Activated gamma-delta T cell treated with Interleukin-2 at 50 U/mL for 16 hours (primary cell): ENCODE data around the gene BSDC1.
"Not testable (repeated sequence)": the region's sequence is repeated elsewhere in the genome, so short reads cannot be mapped to it uniquely, and the experiment has no call there.

ENCODE experiments used
- DNase-seq: peaks from one replicate; pipeline ENCODE4 v3.0.0-alpha.2; 2020

BSDC1 gene

GRCh38 chr1:32394141-32394889, at the start of gene BSDC1:
TSS of gene BSDC1 (minus strand) at chr1:32394441. CDS start at chr1:32394414, 27 bp downstream.
- DNase-seq: peak; percentile 98

- DNase-seq: not testable (repeated sequence)
Measured at GRCh38 chr1:32441467-32441866, 47.2 kb upstream of the BSDC1 start.

DNA sequence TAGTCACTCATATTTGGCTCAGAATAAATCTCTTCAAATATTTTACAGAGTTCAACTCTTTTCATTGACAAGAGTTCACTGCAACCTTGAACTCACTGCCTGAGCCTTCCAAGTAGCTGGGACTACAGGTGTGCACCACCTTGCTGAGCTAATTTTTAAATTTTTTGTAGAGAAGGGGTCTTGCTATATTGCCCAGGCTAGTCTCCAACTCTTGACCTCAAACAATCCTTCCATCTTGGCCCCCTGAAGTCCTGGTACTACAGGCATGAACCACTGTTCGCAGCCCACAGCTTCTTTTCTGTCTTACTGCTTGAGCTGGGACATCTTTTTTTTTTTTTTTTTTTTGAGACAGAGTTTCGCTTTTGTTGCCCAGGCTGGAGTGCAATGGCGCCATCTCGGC, 44.5 kb upstream of the BSDC1 start:
- DNase-seq: not testable (repeated sequence)

GRCh38 chr1:32438136-32438535, 43.9 kb upstream of the BSDC1 start:
- no peak for DNase-seq

DNA sequence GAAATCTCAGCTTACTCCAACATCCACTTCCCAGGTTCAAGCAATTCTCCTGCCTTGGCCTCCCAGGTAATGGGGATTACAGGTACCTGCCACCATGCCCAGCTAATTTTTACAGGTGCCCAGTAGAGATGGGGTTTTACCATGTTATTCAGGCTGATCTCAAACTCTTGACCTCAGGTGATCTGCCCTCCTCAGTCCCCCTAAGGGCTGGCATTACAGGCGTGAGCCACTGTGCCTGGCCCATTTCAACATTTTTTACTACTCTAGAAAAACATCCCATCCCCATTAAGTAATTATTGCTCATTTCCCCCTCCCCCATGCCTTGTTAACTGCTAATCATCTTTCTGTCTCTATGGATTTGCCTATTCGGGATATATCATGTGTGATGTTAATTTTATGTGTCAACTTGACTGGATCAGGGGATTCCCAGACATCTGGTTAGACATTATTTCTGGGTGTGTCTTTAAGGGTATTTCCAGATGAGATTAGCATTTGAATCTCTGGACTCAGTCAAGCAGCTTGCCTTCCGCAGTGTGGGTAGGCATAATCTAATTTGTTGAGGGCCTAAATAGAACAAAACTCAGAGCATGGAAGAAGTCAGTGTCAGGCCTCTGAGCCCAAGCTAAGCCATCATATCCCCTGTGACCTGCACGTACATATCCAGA, 37.6 kb upstream of the BSDC1 start:
- DNase-seq: no peak

- no peak for DNase-seq
Measured at GRCh38 chr1:32427264-32427963, 33.2 kb upstream of the BSDC1 start.

DNA sequence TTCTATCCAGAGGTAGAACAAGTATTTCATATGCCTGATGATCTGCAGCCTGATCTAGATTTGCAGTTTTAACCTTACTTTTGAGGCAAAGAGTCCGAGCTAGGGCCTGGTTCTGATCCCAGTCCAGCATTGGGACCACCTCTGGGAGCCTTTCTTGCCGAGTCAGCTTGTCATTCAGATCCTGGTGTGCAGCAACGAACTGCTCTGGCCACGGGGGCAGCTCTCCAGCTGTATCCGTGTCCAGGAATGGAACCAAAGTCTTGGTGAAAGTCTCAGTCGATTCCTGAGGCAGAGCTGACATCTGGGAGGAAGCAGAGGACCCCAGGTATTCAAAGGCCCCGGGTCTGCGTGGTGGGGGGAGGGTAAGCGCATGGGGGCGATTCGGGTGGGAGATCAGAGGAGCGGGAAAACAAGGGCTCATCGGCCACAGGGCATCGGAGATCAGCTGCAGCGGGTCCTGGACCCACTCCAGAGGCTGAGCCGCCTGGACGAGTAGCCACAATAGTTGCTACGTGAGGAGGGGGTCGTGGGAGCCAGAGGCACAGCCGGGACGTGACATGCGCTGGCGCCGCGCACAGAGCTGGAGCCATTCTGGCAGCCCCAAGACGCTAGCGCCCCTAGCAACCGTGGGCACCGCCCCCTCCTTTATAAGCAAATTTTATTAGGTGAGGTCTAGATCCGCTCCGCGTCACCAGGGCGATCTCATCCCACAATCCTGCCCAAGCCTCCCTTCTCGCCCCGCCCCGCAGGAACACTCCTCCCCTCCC, 32.4 kb upstream of the BSDC1 start:
- no peak for DNase-seq

- DNase-seq: no peak
Measured at GRCh38 chr1:32421775-32422174, 27.5 kb upstream of the BSDC1 start.

DNA sequence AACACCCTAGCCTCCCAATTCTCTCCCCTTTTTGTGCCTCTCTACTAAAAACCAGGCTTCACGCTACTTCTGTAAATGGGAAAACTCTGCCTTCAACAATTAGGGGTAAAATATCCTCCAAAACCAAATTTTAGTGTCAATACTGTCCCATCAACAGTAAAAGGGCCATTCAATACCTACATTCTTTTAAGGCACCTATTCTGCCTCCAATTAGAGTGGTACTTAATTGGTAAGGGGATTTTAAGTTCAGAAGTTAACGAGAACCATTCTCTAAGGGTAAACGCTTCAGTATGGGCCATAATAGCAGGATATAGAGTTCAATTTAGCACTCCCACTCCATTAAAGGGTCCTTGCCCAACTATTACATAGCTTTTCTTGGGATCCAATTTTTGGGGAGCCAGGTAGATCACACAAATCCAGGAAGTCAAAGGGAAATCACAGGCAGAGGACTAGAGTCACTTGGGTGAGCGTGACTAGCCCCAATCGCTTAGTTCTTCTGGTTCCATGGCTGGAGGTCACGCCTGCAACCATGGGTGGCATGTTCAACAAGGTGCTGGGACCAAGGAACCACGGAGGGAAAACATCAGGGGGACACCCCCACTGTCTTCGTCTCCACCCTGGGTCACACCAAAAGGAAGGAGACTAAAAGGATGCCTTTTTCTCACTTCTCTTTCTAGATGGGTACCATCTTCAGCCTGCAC, 20.1 kb upstream of the BSDC1 start:
- no peak for DNase-seq

- DNase-seq: peak; percentile 77
Measured at GRCh38 chr1:32413507-32414185, 19.4 kb upstream of the BSDC1 start.

DNA sequence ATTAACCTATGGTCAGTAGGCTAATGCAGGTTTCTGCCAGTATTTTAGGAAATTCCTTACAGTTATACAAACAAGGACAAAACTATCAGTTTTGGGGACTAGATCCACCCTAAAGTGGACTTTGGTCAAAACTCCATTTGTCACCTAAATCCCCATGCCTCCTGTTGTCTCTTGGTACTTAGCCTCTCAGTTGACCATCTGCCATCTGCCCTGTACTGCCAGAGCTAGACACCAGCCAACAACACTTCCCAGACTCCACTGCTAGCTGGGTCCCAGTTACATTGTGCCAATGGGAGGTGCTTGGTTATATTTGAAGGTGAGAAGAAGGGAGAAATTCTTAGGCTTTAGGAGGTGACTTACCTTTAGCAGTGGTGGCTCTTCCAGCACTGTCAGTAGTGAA, 17.0 kb upstream of the BSDC1 start:
- no peak for DNase-seq

DNA sequence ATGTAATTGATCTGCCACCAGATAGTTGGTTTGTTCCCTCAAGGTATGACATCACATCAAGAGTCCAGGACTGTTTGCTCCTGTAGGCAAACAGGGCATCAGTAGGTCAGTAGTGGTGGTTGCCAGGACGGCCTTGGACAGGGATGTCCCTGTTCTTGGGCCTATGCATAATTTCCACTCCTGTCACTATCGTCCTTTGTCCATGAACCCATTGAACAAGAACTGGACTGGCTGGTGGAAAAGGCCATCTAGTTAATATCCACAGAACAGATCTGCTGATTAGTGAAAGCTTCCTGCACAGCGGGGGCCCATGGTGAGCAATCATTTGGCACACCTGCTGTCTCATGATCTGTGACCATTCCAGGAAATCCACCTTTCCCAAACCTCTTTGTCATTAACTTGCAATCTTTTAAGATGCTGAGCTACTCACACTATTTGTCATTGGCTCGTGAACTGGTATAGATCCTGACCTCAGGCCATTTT, 12.4 kb upstream of the BSDC1 start:
- no peak for DNase-seq

DNA sequence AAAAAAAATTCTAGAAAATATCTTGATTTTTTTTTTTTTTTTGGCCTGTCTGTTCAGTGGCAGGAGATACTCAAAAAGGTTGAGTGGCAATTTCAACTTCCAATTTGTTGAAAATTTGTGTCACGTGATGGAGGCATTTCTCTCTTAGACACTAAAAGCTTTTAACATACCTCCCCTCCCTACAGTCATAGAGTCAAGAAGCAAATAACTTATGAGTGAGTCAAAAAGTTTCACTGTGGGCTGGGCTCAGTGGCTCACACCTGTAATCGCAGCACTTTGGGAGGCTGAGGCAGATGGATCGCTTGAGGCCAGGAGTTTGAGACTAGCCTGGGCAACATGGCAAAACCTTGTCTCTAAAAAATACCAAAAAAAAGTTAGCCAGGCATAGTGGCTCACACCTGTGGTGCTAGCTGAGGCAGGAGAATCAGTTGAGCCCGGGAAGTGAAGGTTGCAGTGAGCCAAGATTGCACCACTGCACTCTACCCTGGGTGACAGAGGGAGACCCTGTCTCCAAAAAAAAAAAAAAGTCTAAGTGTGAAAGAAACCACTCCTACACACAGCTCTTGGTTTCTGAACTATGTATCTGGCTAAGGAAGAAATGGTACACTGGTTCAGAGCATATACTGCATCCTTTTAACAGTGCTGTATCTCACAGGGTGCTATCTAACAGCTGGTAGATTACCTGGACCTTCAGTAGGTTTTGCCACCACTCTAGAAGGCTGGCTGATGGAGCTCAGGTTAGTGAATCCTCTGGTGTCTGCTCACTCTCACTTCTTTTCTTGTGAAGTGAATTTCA, 11.6 kb upstream of the BSDC1 start:
- DNase-seq: no peak

DNA sequence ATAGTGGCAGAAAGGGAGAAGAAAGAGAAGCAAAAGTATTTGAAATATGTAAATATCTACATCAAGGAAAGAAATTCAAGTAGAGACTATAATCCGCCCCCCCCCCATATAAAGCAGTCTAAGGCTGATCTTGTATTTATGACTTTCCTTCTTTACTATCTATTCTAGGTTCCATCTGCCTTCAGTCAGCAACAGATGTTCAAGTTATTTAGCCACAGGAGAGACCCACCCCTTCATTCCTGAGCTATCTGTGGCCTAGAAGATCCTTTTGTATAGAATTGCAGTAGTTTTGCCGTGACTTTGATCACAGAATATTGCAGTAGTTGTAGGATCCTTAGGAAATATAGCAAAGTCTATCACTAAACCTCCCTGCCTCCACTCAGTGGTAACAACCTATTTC, 10.7 kb upstream of the BSDC1 start:
- no peak for DNase-seq

DNA sequence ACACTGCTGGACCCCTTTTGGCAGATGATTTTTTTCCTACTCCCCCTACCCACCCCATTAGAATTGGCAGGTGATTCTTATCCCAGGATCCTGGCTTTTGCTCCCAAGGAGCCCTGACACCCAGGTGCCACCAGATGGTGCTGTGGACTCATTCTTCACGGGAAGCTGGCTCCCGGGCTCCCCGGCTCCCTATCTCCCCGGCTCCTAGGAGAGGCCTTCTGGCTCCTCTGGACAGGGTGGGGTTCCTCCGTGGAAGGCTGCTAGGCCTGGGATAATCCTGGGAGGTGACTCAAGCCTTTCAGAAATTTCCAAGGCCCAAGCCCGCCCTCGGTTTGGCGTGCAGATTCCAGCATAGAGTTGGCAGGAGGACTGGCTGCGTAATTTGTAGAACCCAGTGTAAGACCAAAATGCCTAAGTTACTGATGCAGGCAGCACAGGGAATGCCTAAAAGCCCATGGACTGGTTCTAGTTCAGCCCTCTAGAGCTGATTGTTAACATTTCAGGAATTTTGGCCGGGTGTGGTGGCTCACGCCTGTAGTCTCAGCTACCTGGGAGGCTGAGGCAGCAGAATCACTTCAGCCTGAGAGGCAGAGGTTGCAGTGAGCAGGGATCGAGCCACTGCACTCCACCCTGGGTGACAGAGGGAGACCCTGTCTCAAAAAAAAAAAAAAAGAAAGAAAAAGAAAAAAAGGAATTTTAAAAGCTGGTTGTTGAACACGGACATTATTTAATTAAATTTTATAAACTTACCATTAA, 6.8 kb upstream of the BSDC1 start:
- DNase-seq: peak; percentile 39

- no peak for DNase-seq
Measured at GRCh38 chr1:32399843-32400242, 5.6 kb upstream of the BSDC1 start.

GRCh38 chr1:32398401-32398800, 4.2 kb upstream of the BSDC1 start:
- no peak for DNase-seq

GRCh38 chr1:32396524-32396923, 2.3 kb upstream of the BSDC1 start:
- DNase-seq: not testable (repeated sequence)

- no peak for DNase-seq
Measured at GRCh38 chr1:32394890-32395432, 720 bp upstream of the BSDC1 start.

DNA sequence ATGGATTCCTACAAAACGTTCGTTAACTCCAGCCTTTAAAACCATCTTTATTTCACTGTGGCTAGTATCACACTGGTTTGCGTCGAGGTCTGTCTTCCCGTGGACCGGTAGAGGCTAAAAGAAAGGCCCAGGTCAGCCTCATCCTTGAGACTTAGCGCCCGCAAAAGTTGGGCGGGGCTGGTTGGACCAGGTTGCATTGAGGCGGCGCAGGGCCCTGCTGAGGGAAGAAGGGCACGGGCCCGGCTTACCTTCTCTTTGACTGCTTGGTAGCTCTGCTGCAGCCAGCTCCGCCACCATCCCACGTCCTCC, 455 bp downstream of the BSDC1 start:
- no peak for DNase-seq
